SH-SY5Y (cell line): ENCODE data around the gene PEF1.

Source experiments
- GATA2 ChIP-seq: IDR thresholded peaks from 2 replicates; pipeline ENCODE4 v1.6.1; 2011; ENCODE audit warnings: mild to moderate bottlenecking, low read depth, low read length
- GATA3 ChIP-seq: IDR thresholded peaks from 2 replicates; pipeline ENCODE4 v1.6.1; 2011; ENCODE audit warnings: low read depth, mild to moderate bottlenecking, low read length, moderate library complexity

DNA sequence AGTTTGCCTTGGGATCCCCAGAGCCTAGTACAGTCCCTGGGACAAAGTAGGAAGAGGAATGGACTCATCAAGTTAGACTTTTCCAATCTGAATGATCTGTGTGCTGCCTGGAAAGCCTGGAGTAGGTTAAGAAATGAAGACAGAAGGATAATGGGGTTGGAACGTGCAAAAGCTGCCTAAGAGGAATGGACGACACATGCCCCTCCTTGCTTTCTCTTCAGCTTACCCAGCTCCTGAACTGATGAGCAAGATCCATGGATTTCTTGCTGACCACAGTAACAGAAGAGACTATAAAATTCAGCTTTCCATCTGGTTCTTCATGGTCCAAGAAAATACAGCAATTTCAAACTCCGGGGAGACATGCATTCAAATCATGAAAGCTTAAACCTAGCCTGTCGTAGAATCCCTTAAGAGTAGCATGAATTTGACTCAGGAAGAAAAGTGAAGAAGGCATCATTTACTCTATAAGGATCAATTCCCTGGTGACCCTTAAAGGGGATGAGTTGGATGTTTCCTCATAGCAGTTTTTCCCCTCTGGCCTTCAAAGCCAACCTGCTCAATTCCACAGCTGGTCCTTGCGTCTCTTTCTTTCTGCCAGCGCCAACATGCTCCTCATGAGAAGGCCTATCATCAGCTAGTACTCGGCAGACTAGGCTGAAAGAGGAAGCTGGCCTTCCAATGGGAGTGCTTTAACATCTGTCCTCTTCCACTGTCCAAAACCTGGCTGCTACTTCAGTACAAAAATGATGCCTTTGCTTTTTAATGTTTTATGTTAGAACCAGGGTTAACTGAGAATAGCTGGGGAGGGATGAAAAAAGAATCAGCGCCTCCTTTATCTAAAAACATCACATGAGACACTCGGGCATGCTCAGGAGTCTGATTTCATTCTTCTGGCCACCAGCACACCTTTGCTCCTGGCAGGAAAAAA is 5.7 kb upstream of the PEF1 start:
- no peak for TF ChIP-seq GATA3
- no peak for TF ChIP-seq GATA2
